Measurements from ENCODE around the gene RTRAF. TPM values are rescaled to one million over a fixed set of nuclear protein-coding genes. Genes with fewer than 3 reads are reported as not detected.

The RTRAF gene
- total and polyA plus RNA-seq, 2 donors (not counting 3 experiments of a cell fraction or from before 2014, with no cell fraction given): 64.0 to 237 TPM

GRCh38 chr14:51954031-51954430 lies 35.3 kb upstream of the RTRAF start:
- TF ChIP-seq MYC (IDR thresholded peaks at IDR 0.05; ENCODE audit: low read depth, low read length) (no peak), POLR2A (IDR thresholded peaks at IDR 0.05; ENCODE audit: low read depth, low read length) (no peak), JUN (IDR thresholded peaks at IDR 0.05; ENCODE audit: borderline replicate concordance, insufficient read depth, insufficient read length, low read depth) (no peak), POLR2AphosphoS5 (IDR thresholded peaks at IDR 0.05; ENCODE audit: insufficient read depth, low read depth, low read length) (no peak), GATA2 (IDR thresholded peaks at IDR 0.05; ENCODE audit: insufficient read depth, insufficient read length, low read depth, low read length) (no peak)
- H2AFZ ChIP-seq (ENCODE audit: low read depth, low read length): no peak overlapping the region
- DNase-seq (ENCODE audit: low read depth, low spot score) (no peak), FAIRE-seq (no peak)
- BruUV-seq (replicated peaks): no TSS peak
- H3K9me1 ChIP-seq (replicated peaks; ENCODE audit: control insufficient read depth, extremely low read depth, insufficient read depth, low read length): no peaks in the 10 kb centered on the region
- H3K36me3 ChIP-seq (ENCODE audit: control insufficient read depth in 2 of 2, extremely low read depth in 1 of 2, insufficient read depth in 2 of 2, low read length in 2 of 2): no peaks in the 10 kb centered on the region
- no peaks in the 10 kb centered on the region for H3K9me3 ChIP-seq (replicated peaks; ENCODE audit: control insufficient read depth, insufficient read depth, low read length)
- H3K27me3 ChIP-seq (ENCODE audit: control insufficient read depth in 2 of 2, insufficient read depth in 2 of 2, low read length in 2 of 2): peaks cover 10 to 19% of the 10 kb centered on the region in 2 experiments
- dilution Hi-C loops (cut with MboI; ENCODE audit: extremely low pct_ligation_motif_present, low sequenced_read_pairs): no loop called here
- ChIA-PET CTCF (interaction anchor here (0.8 kb wide), 1 partner anchor 175 kb away, joined by 3 read pairs; no protein-coding TSS in a partner anchor), POLR2A (no interaction called here)
- no peak overlapping the region for H3K4me3 ChIP-seq (replicated peaks in 1 of 3; ENCODE audit: insufficient read depth in 1 of 3, low read depth in 1 of 3, low read length in 3 of 3)
- H3K27ac ChIP-seq (ENCODE audit: insufficient read depth, low read depth, low read length): no peak overlapping the region
- no peak overlapping the region for H3K4me2 ChIP-seq (ENCODE audit: insufficient read depth, low read length)
- intact Hi-C loops (cut with micrococcal nuclease): no loop called here
- no peak overlapping the region for H3K9ac ChIP-seq (replicated peaks; ENCODE audit: extremely low read depth, insufficient read depth, low read length)
- H4K20me1 ChIP-seq (replicated peaks; ENCODE audit: control insufficient read depth, extremely low read depth, insufficient read depth, low read length): no peaks in the 10 kb centered on the region
- no peaks in the 10 kb centered on the region for H3K79me2 ChIP-seq (ENCODE audit: control insufficient read depth, insufficient read depth, low read length)
- peaks cover 3% of the 10 kb centered on the region for H3K4me1 ChIP-seq (ENCODE audit: control insufficient read depth, extremely low read depth, insufficient read depth, low read length)

- TF ChIP-seq POLR2A (IDR thresholded peaks at IDR 0.05; ENCODE audit: low read depth, low read length) (no peak), CTCF (IDR thresholded peaks at IDR 0.05; ENCODE audit: extremely low read depth in 1 of 2, insufficient read depth in 1 of 2, low read depth in 1 of 2, low read length in 2 of 2) (no peak), MAX (IDR thresholded peaks at IDR 0.05; ENCODE audit: insufficient read depth, insufficient read length) (no peak), POLR2AphosphoS5 (IDR thresholded peaks at IDR 0.05; ENCODE audit: insufficient read depth, low read depth, low read length) (no peak), MYC (IDR thresholded peaks at IDR 0.05; ENCODE audit: low read depth, low read length) (no peak), GATA2 (IDR thresholded peaks at IDR 0.05; ENCODE audit: insufficient read depth, insufficient read length, low read depth, low read length) (no peak), EZH2 (IDR thresholded peaks at IDR 0.05; ENCODE audit: borderline replicate concordance, low read depth, low read length, severe bottlenecking) (no peak), JUN (IDR thresholded peaks at IDR 0.05; ENCODE audit: borderline replicate concordance, insufficient read depth, insufficient read length, low read depth) (no peak), FOS (IDR thresholded peaks at IDR 0.05; ENCODE audit: borderline replicate concordance, insufficient read depth, low read length) (no peak)
- H3K4me2 ChIP-seq (ENCODE audit: insufficient read depth, low read length): no peak overlapping the region
- CTCF ChIA-PET: interaction anchor here (0.8 kb wide), 1 partner anchor 175 kb away, joined by 3 read pairs; no protein-coding TSS in a partner anchor
- intact Hi-C loops (cut with micrococcal nuclease) (no loop called here), dilution Hi-C loops (cut with MboI; ENCODE audit: extremely low pct_ligation_motif_present, low sequenced_read_pairs) (no loop called here)
- H4K20me1 ChIP-seq (replicated peaks; ENCODE audit: control insufficient read depth, extremely low read depth, insufficient read depth, low read length): no peaks in the 10 kb centered on the region
- no peak overlapping the region for H2AFZ ChIP-seq (ENCODE audit: low read depth, low read length)
- H3K9ac ChIP-seq (replicated peaks; ENCODE audit: extremely low read depth, insufficient read depth, low read length): no peak overlapping the region
- no TSS peak for BruUV-seq (replicated peaks)
- no peaks in the 10 kb centered on the region for H3K36me3 ChIP-seq (ENCODE audit: control insufficient read depth in 2 of 2, extremely low read depth in 1 of 2, insufficient read depth in 2 of 2, low read length in 2 of 2)
- H3K27ac ChIP-seq (ENCODE audit: insufficient read depth, low read depth, low read length): no peak overlapping the region
- no peak overlapping the region for H3K4me3 ChIP-seq (replicated peaks in 1 of 3; ENCODE audit: insufficient read depth in 1 of 3, low read depth in 1 of 3, low read length in 3 of 3)
- H3K27me3 ChIP-seq (ENCODE audit: control insufficient read depth in 2 of 2, insufficient read depth in 2 of 2, low read length in 2 of 2): peaks cover 10 to 19% of the 10 kb centered on the region in 2 experiments
- H3K9me3 ChIP-seq (replicated peaks; ENCODE audit: control insufficient read depth, insufficient read depth, low read length): no peaks in the 10 kb centered on the region
- H3K9me1 ChIP-seq (replicated peaks; ENCODE audit: control insufficient read depth, extremely low read depth, insufficient read depth, low read length): no peaks in the 10 kb centered on the region
- H3K79me2 ChIP-seq (ENCODE audit: control insufficient read depth, insufficient read depth, low read length): no peaks in the 10 kb centered on the region
- H3K4me1 ChIP-seq (ENCODE audit: control insufficient read depth, extremely low read depth, insufficient read depth, low read length): peaks cover 3% of the 10 kb centered on the region
- POLR2A ChIA-PET: no interaction called here
- FAIRE-seq (no peak), DNase-seq (ENCODE audit: low read depth, low spot score) (no peak)
Observed at GRCh38 chr14:51954657-51955056, 34.7 kb upstream of the RTRAF start.

All from endothelial cell of umbilical vein (primary cell).